ENCODE results near the gene RASAL3. TPM values are rescaled to one million over a fixed set of nuclear protein-coding genes. Genes with fewer than 3 reads are reported as not detected.

The RASAL3 gene
- total and polyA plus RNA-seq, 12 donors: 0.19 to 6.6 (median 0.85) TPM

GRCh38 chr19:15450528-15450890 lies 13.8 kb downstream of the RASAL3 start:
- intact Hi-C loops (cut with DNase I): loop anchor here in 3 of 10 donors (5.0 to 10.0 kb wide), 4 partner anchors 33 to 346 kb away; partner anchors contain the start of genes AKAP8L (in 1 of the 3) and SYDE1 (in 1 of the 3)
- peak overlapping the region in 6 of 10 donors; percentile 72 to 93 (median 89) for H3K27ac ChIP-seq
- TF ChIP-seq, protein P1, sequence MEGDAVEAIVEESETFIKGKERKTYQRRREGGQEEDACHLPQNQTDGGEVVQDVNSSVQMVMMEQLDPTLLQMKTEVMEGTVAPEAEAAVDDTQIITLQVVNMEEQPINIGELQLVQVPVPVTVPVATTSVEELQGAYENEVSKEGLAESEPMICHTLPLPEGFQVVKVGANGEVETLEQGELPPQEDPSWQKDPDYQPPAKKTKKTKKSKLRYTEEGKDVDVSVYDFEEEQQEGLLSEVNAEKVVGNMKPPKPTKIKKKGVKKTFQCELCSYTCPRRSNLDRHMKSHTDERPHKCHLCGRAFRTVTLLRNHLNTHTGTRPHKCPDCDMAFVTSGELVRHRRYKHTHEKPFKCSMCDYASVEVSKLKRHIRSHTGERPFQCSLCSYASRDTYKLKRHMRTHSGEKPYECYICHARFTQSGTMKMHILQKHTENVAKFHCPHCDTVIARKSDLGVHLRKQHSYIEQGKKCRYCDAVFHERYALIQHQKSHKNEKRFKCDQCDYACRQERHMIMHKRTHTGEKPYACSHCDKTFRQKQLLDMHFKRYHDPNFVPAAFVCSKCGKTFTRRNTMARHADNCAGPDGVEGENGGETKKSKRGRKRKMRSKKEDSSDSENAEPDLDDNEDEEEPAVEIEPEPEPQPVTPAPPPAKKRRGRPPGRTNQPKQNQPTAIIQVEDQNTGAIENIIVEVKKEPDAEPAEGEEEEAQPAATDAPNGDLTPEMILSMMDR (IDR thresholded peaks at IDR 0.05): no peak
- H3K4me1 ChIP-seq: peaks cover 6 to 38% (median 28%) of the 10 kb centered on the region in 9 donors
- DNase-seq (no peak), ATAC-seq (no peak)
- WGBS, 2 donors: 88 to 95% methylated on average over 1 of the region's 1 CpG
- no peaks in the 10 kb centered on the region for H3K9me3 ChIP-seq
- peaks cover 0 to 30% (median 0%) of the 10 kb centered on the region in 9 donors for H3K36me3 ChIP-seq
- peaks cover 3 to 19% (median 10%) of the 10 kb centered on the region in 7 donors for H3K27me3 ChIP-seq
- no peak overlapping the region for H3K4me3 ChIP-seq

DNA sequence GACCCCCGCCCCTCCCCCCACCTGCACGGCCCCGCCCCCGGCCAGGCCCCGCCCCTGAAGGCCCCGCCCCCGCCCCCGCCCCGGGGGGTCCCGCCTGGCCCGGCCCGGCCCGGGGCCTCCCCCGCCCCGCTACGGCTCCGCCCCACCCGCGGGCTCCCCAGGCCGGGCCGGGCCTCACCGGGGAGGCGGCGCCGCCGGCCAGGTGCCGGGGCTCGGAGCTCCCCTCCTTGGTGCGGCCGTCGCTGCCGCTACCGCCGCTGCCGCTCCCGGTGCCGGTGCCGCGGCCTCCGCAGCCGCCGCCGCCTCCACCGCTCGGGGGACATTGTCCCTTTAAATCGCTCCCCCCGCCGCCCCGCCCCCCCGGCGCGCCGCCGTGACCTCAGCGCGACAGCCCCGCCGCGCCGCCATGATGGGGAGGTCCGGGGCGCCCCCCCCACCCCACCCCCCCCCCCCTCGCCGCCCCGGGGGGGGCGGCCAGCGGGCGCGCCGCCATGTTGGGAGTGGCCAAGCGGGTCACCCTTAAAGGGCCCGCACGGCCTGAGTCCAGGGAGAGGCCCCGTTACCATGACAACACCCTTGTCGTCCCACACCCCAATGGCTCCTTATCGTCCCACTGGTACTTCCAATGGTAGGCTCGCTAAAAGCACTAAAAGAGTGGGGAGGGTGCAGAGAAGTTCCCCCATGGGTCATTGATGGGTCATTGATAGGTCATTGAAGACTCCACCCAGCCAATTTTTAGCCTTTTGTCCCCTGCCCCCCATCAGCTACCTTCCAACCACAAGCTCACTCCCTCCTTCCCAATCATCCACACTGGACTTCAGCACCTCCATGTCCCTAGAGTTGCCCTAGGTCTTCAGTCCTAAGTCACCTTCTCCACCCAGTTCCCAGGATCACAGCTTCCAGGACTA lies 14.5 kb downstream of the RASAL3 start, which contains the start of gene WIZ:
WIZ (minus strand) TSS at position 337 of the 908 bp plus-strand sequence. CDS start 1,649 bp downstream, outside the sequence.
- peak in 6 of 8 donors; percentile 8 to 42 (median 24) for ATAC-seq
- H3K4me1 ChIP-seq: peaks cover 12 to 44% (median 34%) of the 10 kb centered on the region in 9 donors
- H3K9me3 ChIP-seq: no peaks in the 10 kb centered on the region
- peak within 1 kb of the TSS; percentile 62 to 97 (median 77) for H3K4me3 ChIP-seq
- 1% methylated on average over 22 to 67 of the region's 77 CpGs for WGBS, 2 donors
- intact Hi-C loops (cut with DNase I): loop anchor here in 4 of 10 donors (1.0 to 10.0 kb wide), 6 partner anchors 31 to 345 kb away; partner anchors contain the start of genes AKAP8 (in 1 of the 4), AKAP8L (in 1 of the 4) and SYDE1 (in 1 of the 4)
- TF ChIP-seq, protein P1 (IDR thresholded peaks at IDR 0.05): no peak
- peaks cover 0 to 23% (median 0%) of the 10 kb centered on the region in 9 donors for H3K36me3 ChIP-seq
- peak; percentile 89 to 92 for DNase-seq
- H3K27me3 ChIP-seq: peaks cover 0 to 13% (median 6%) of the 10 kb centered on the region in 7 donors
- peak within 1 kb of the TSS; percentile 78 to 93 (median 86) for H3K27ac ChIP-seq

DNA sequence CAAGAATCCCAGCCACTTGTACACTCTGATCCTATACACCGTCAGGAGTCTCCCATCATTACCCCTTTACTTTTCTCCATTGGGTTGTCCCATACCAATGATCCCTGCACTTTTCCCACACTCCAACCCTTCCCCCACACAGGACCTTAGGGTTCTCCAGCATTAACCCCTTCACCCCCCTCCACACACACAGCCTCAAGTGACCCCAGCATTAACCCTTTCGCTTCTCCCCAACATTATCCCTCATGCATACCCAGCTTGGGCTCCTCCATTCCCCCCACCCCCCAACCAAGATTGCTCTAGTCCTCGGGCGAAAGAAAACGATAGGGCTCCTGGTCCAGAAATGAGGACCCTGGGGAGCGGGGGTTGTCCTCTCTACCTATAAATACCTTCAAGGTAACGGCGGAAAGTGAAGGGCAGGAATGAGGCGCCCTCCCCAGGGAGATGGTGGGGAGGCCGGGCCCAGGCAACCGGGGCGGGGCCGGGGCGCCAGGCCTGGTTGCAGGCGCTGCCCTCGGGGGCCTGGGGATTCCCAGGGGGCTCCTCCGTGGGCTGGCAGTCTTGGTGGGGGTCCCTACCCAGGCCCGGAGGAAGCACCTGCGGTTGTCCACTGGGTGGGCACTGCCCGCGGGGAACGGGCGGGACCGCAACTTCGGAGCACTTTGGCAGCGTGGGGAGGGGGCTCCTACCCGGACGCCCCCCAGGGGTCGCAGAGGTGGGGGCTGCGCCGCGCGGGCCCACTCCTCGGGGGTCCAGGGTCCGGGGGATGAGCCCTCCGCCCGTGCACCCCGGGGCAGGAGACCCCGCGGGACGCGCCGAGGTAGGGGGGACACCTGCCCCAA lies 15.3 kb downstream of the RASAL3 start:
- Histone ChIP-seq H3K9me3 (no peaks in the 10 kb centered on the region), H3K4me1 (peaks cover 13 to 53% (median 39%) of the 10 kb centered on the region in 9 donors), H3K4me3 (peak overlapping the region; percentile 62 to 97 (median 77)), H3K27me3 (peaks cover 0 to 4% (median 0%) of the 10 kb centered on the region in 7 donors), H3K27ac (peak overlapping the region; percentile 78 to 93 (median 86)), H3K36me3 (peaks cover 0 to 14% (median 0%) of the 10 kb centered on the region in 9 donors)
- ATAC-seq (no peak), DNase-seq (peak in 1 of 2 donors; percentile 29)
- intact Hi-C loops (cut with DNase I): loop anchor here in 2 of 10 donors (1.0 to 5.0 kb wide), 2 partner anchors 30 to 72 kb away; partner anchors contain the start of gene AKAP8 (in 1 of the 2)
- TF ChIP-seq, protein P1 (IDR thresholded peaks at IDR 0.05): no peak
- WGBS, 2 donors: 2 to 3% methylated on average over 25 to 43 of the region's 43 CpGs

Measured in heart right ventricle (tissue), 16 donors.